Measurements from ENCODE around the gene ME1. TPM values are rescaled to one million over a fixed set of nuclear protein-coding genes. Genes with fewer than 3 reads are reported as not detected.
"Not testable (repeated sequence)": the region's sequence is repeated elsewhere in the genome, so short reads cannot be mapped to it uniquely, and the experiment has no call there.

ME1 gene
- total RNA-seq, 3 donors from 2014 or later, result 2.6 to 10.4 (median 7.3) TPM

GRCh38 chr6:83199173-83199862 lies 231.5 kb downstream of the ME1 start:
- peaks cover 2% of the 10 kb centered on the region for H3K4me1 ChIP-seq (ENCODE audit: low read depth)
- DNase-seq (no peak), ATAC-seq (peak; percentile 7)
- H3K4me3 ChIP-seq, result no peak overlapping the region
- H3K9me3 ChIP-seq, result no peaks in the 10 kb centered on the region
- no peak for TF ChIP-seq CTCF (IDR thresholded peaks at IDR 0.05)
- intact Hi-C loops (cut with DNase I, micrococcal nuclease), result no loop called here
- H3K36me3 ChIP-seq (ENCODE audit: low read depth), result no peaks in the 10 kb centered on the region

GRCh38 chr6:83198486-83199172 lies 232.2 kb downstream of the ME1 start:
- DNase-seq, result no peak
- intact Hi-C loops (cut with DNase I, micrococcal nuclease), result no loop called here
- Histone ChIP-seq H3K9me3 (no peaks in the 10 kb centered on the region), H3K4me3 (no peak overlapping the region), H3K36me3 (ENCODE audit: low read depth) (no peaks in the 10 kb centered on the region), H3K4me1 (ENCODE audit: low read depth) (peaks cover 8% of the 10 kb centered on the region)
- no peak for ATAC-seq
- TF ChIP-seq CTCF (IDR thresholded peaks at IDR 0.05), result no peak

GRCh38 chr6:83193747-83194566 lies 236.9 kb downstream of the ME1 start:
- DNase-seq, result peak; percentile 40 to 75 (median 71)
- H3K9me3 ChIP-seq, result no peaks in the 10 kb centered on the region
- intact Hi-C loops (cut with DNase I, micrococcal nuclease), result no loop called here
- no peaks in the 10 kb centered on the region for H3K36me3 ChIP-seq (ENCODE audit: low read depth)
- TF ChIP-seq CTCF (IDR thresholded peaks at IDR 0.05), result no peak
- H3K4me3 ChIP-seq, result peak overlapping the region; percentile 85
- H3K4me1 ChIP-seq (ENCODE audit: low read depth), result peaks cover 13% of the 10 kb centered on the region
- ATAC-seq, result peak; percentile 53

- Histone ChIP-seq H3K36me3 (ENCODE audit: low read depth) (no peaks in the 10 kb centered on the region), H3K9me3 (no peaks in the 10 kb centered on the region), H3K4me3 (peak within 1 kb of the TSS; percentile 85), H3K4me1 (ENCODE audit: low read depth) (peaks cover 13% of the 10 kb centered on the region)
- intact Hi-C loops (cut with DNase I, micrococcal nuclease), result no loop called here
- peak; percentile 92 to 94 (median 94) for DNase-seq
- ATAC-seq, result peak; percentile 99
- TF ChIP-seq CTCF (IDR thresholded peaks at IDR 0.05), result no peak
Observed at GRCh38 chr6:83192871-83193746, 237.7 kb downstream of the ME1 start, which contains the start of the genes PGM3 and RWDD2A. TSS of gene PGM3 (minus strand) at chr6:83193265. CDS start at chr6:83191012, 2,253 bp downstream. TSS of gene RWDD2A (plus strand) at chr6:83193357. CDS start at chr6:83194452, 1,095 bp downstream.

- H3K4me1 ChIP-seq (ENCODE audit: low read depth), result peaks cover 13% of the 10 kb centered on the region
- intact Hi-C loops (cut with DNase I, micrococcal nuclease), result no loop called here
- peak overlapping the region; percentile 85 for H3K4me3 ChIP-seq
- TF ChIP-seq CTCF (IDR thresholded peaks at IDR 0.05), result no peak
- DNase-seq (no peak), ATAC-seq (no peak)
- no peaks in the 10 kb centered on the region for H3K9me3 ChIP-seq
- H3K36me3 ChIP-seq (ENCODE audit: low read depth), result no peaks in the 10 kb centered on the region
Observed at GRCh38 chr6:83192456-83192855, 238.4 kb downstream of the ME1 start.

- H3K4me3 ChIP-seq; H3K9me3 ChIP-seq; H3K36me3 ChIP-seq (ENCODE audit: low read depth); ATAC-seq; DNase-seq; intact Hi-C loops (cut with DNase I, micrococcal nuclease): not testable (repeated sequence)
- H3K4me1 ChIP-seq (ENCODE audit: low read depth), result peaks cover 13% of the 10 kb centered on the region
Observed at GRCh38 chr6:83191974-83192373, 238.9 kb downstream of the ME1 start.
